MCF 10A (cell line): ENCODE results near the gene GRID1. TPM values are rescaled to one million over a fixed set of nuclear protein-coding genes. Genes with fewer than 3 reads are reported as not detected.

Experiments used
- BruUV-seq: library from RNA; stranded (reverse); fragments of 400-500 nt; replicated peaks from 2 replicates; lab custom pipeline; 2021; lab: Mats Ljungman, UMichigan
- CTCF ChIA-PET: fragments of 300-600 bp; sonication (Branson Sonifier 250); formaldehyde crosslinking; extraction: SDS; loops from one replicate; lab custom pipeline; 2021; ENCODE audit warnings: antibody characterized with exemption, inconsistent platforms; lab: Yijun Ruan, JAX
- POLR2A ChIA-PET: fragments of 300-600, 350-650 bp; sonication (Branson Sonifier 250); formaldehyde crosslinking; extraction: SDS; loops from one replicate; lab custom pipeline; 2020; ENCODE audit warnings: antibody characterized with exemption, inconsistent platforms; lab: Yijun Ruan, JAX
- DNase-seq: peaks from one replicate; pipeline ENCODE4 v3.0.0-alpha.2; 2018; ENCODE audit not compliant: unreplicated experiment
- H3K27ac Mint-ChIP-seq: one replicate; pipeline ENCODE4 v1.8.0; 2022; ENCODE audit warnings: mild to moderate bottlenecking, low read depth, mixed read lengths; ENCODE audit not compliant: unreplicated experiment
- H3K27me3 Mint-ChIP-seq: one replicate; pipeline ENCODE4 v1.8.0; 2022; ENCODE audit warnings: mixed read lengths; ENCODE audit not compliant: insufficient read depth, unreplicated experiment
- H3K36me3 Mint-ChIP-seq: one replicate; pipeline ENCODE4 v1.8.0; 2022; ENCODE audit warnings: mild to moderate bottlenecking, moderate library complexity, mixed read lengths; ENCODE audit not compliant: insufficient read depth, unreplicated experiment
- H3K4me1 Mint-ChIP-seq: one replicate; pipeline ENCODE4 v1.8.0; 2022; ENCODE audit warnings: mixed read lengths; ENCODE audit not compliant: insufficient read depth, unreplicated experiment
- H3K4me3 Mint-ChIP-seq: one replicate; pipeline ENCODE4 v1.8.0; 2022; ENCODE audit warnings: mild to moderate bottlenecking, moderate library complexity, mixed read lengths; ENCODE audit not compliant: unreplicated experiment
- H3K9me3 Mint-ChIP-seq: one replicate; pipeline ENCODE4 v1.8.0; 2022; ENCODE audit warnings: mixed read lengths; ENCODE audit not compliant: unreplicated experiment
- intact Hi-C: fragments of 100-400 bp; cut with micrococcal nuclease; formaldehyde crosslinking; loops from 2 replicates; pipeline ENCODE4 v1.14.1; 2022
- total RNA-seq: library from RNA; stranded (reverse); gene quantifications from 2 replicates; pipeline ENCODE4 v1.2.3, GENCODE V29; 2022
- TF ChIP-seq, protein P1 (sequence below): fragments of 200-600 bp; IDR thresholded peaks from one replicate; pipeline ENCODE4 v1.8.0; 2022; ENCODE audit warnings: antibody characterized with exemption, mild to moderate bottlenecking; ENCODE audit not compliant: unreplicated experiment

GRID1 gene
- total RNA-seq, 1 experiment from 2014 or later = not detected

GRCh38 chr10:86193841-86194240 is 172.8 kb downstream of the GRID1 start:
- POLR2A ChIA-PET = no interaction called here
- no peak for DNase-seq
- no TSS peak for BruUV-seq
- CTCF ChIA-PET = interaction anchor here (0.8 kb wide), 1 partner anchor 31 kb away, joined by 3 read pairs; no protein-coding TSS in a partner anchor
- TF ChIP-seq, protein P1, sequence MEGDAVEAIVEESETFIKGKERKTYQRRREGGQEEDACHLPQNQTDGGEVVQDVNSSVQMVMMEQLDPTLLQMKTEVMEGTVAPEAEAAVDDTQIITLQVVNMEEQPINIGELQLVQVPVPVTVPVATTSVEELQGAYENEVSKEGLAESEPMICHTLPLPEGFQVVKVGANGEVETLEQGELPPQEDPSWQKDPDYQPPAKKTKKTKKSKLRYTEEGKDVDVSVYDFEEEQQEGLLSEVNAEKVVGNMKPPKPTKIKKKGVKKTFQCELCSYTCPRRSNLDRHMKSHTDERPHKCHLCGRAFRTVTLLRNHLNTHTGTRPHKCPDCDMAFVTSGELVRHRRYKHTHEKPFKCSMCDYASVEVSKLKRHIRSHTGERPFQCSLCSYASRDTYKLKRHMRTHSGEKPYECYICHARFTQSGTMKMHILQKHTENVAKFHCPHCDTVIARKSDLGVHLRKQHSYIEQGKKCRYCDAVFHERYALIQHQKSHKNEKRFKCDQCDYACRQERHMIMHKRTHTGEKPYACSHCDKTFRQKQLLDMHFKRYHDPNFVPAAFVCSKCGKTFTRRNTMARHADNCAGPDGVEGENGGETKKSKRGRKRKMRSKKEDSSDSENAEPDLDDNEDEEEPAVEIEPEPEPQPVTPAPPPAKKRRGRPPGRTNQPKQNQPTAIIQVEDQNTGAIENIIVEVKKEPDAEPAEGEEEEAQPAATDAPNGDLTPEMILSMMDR = no peak
- Mint-ChIP-seq H3K27me3 (peaks cover 21% of the 10 kb centered on the region), H3K27ac (no peak overlapping the region), H3K4me1 (no peaks in the 10 kb centered on the region), H3K4me3 (no peak overlapping the region), H3K9me3 (peaks cover 20% of the 10 kb centered on the region), H3K36me3 (no peaks in the 10 kb centered on the region)
- intact Hi-C loops = no loop called here

- no TSS peak for BruUV-seq
- Mint-ChIP-seq H3K27ac (no peak overlapping the region), H3K4me3 (no peak overlapping the region), H3K27me3 (peaks cover 19% of the 10 kb centered on the region), H3K36me3 (no peaks in the 10 kb centered on the region), H3K9me3 (peaks cover 20% of the 10 kb centered on the region), H3K4me1 (no peaks in the 10 kb centered on the region)
- TF ChIP-seq, protein P1 = no peak
- POLR2A ChIA-PET = no interaction called here
- intact Hi-C loops = no loop called here
- no peak for DNase-seq
- CTCF ChIA-PET = no interaction called here
These were observed 173.9 kb downstream of the GRID1 start for GRCh38 chr10:86192691-86193090.

DNA sequence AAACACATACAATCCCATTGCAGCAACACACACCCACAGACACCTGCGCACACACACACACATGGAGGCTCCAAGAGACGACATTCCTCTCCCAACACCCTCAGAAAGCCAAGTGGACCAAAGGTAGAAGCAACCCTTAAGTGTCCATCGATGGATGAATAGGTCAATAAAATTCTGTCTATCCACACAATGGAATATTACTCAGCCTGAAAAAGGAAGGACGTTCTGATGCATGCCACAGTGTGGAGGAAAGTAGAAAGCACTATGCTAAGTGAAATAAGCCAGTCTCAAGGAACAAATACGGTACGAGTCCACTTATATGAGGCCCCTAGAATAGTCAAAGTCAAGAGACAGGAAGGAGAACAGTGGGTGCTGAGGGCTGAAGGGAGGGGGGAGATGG is 174.4 kb downstream of the GRID1 start:
- Mint-ChIP-seq H3K36me3 (no peaks in the 10 kb centered on the region), H3K4me1 (no peaks in the 10 kb centered on the region), H3K4me3 (no peak overlapping the region), H3K27me3 (peaks cover 14% of the 10 kb centered on the region), H3K27ac (no peak overlapping the region), H3K9me3 (peaks cover 20% of the 10 kb centered on the region)
- no TSS peak for BruUV-seq
- CTCF ChIA-PET = no interaction called here
- TF ChIP-seq, protein P1 = no peak
- no peak for DNase-seq
- intact Hi-C loops = no loop called here
- POLR2A ChIA-PET = no interaction called here

- H3K4me3 Mint-ChIP-seq = no peak overlapping the region
- peaks cover 9% of the 10 kb centered on the region for H3K27me3 Mint-ChIP-seq
- no peak for DNase-seq
- H3K36me3 Mint-ChIP-seq = no peaks in the 10 kb centered on the region
- TF ChIP-seq, protein P1 = no peak
- BruUV-seq = no TSS peak
- ChIA-PET CTCF (no interaction called here), POLR2A (no interaction called here)
- H3K4me1 Mint-ChIP-seq = no peaks in the 10 kb centered on the region
- H3K27ac Mint-ChIP-seq = no peak overlapping the region
- intact Hi-C loops = no loop called here
- H3K9me3 Mint-ChIP-seq = peaks cover 20% of the 10 kb centered on the region
These were observed 174.9 kb downstream of the GRID1 start for GRCh38 chr10:86191686-86192085.
